Urothelium cell line (cell line): ENCODE results near the gene SPRY1.

ENCODE experiments used
- DNase-seq: peaks from one replicate; pipeline ENCODE4 v3.0.0; 2011; ENCODE audit warnings: low spot score, mixed read lengths
- FAIRE-seq: peaks from 2 replicates; lab custom pipeline; 2011; peaks lifted over from hg19 to GRCh38; lab: Jason Lieb, UNC

Gene SPRY1

DNA sequence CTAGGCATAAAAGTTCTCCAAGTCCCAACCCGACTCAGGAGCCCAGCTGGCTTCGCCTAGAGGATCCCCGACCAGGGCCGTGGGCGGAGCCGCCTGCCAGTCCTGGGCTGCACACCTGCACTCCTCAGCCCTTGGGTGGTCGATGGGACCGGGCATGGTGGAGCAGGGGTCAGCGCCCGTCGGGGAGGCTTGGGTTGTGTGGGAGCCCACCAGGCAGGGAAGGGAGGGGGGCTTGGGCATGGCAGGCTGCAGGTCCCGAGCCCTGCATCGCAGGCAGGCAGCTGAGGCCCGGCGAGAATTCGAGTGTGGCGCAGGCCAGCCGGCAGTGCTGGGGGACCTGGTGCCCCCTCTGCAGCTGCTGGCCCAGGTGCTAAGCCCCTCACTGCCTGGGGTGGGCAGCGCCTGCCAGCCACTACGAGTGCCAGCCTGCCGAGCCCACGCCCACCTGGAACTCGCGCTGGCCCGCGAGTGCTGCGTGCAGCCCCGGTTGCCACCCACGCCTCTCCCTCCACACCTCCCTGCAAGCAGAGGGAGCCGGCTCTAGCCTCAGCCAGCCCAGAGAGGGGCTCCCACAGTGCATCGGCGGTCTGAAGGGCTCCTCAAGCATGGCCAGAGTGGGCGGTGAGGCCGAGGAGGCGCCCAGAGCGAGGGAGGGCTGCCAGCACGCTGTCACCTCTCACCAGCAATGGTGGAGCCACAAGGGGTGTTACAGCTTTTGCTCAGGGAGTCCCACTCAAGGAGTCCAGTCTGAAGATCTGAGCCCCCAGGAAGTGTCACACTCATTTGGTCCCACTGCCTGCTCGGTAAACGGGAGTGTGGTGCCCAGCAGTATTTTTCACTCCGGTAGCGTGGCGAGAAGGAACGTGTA lies 38.9 kb downstream of the SPRY1 start:
- FAIRE-seq (no peak), DNase-seq (no peak)

DNA sequence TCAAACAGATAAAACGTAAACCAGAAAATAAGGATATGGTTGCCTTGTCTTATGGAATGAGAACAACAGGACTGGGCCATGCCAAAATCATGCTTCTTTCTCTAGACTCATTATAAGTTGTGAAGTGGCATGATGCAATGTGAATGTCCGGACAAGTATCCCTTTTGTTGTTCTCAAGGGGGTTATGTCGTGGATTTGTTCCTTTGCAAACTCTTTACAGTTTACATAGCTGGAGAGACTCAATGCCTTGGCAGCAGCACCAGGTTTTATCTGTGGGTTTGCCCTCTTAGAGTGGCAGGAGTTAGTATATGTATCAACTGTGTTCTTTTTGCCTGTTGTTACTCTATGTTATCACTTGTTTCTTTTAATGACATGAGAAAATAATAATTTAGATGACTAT lies 41.4 kb downstream of the SPRY1 start:
- FAIRE-seq (no peak), DNase-seq (no peak)

DNA sequence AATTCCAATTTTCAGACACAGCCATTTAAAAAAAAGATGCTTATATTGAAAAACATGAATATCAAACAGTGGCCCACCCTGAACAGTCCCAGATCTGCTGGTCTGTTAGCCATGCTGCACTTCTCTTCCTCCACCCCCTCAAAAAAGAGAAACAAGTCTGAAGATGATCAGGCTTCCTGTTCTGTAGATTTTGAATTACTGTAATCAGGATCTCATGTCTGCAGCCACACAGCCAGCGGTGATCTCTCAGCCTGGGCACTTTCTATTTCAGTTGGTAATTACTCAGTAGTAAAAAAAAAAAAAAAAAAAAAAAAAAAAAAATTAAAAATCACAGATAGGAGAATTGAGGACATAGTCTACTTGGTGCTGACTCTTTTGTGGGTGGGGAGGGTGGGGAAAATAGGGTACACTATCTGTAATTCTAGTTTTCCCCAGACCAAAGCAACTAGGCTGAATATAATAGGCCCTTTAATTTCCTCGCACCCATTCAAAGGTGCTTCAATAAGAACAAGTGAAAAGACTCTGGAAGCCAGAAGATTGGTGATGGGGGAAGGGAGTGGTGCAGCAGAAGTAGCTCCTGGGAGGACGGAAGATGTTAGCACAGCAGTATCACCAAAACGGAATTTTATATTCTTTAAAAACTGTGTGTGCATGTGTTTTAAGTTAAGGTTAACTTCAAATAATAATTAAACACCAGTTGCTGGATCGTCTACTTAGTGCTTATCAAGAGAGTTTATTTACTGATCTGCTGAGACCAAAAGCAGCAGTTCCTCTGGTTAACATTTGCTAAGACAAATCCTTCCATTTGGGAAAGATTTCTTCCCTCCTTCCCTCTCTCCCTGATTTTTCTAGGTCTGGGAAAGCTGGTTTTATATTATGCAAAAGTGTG lies 47.0 kb downstream of the SPRY1 start:
- DNase-seq (no peak), FAIRE-seq (no peak)

- peak; percentile 55 for DNase-seq
- FAIRE-seq: no peak
Observed at GRCh38 chr4:123444290-123444731, 47.7 kb downstream of the SPRY1 start.

- FAIRE-seq (no peak), DNase-seq (no peak)
Observed at GRCh38 chr4:123446865-123447474, 50.4 kb downstream of the SPRY1 start.

DNA sequence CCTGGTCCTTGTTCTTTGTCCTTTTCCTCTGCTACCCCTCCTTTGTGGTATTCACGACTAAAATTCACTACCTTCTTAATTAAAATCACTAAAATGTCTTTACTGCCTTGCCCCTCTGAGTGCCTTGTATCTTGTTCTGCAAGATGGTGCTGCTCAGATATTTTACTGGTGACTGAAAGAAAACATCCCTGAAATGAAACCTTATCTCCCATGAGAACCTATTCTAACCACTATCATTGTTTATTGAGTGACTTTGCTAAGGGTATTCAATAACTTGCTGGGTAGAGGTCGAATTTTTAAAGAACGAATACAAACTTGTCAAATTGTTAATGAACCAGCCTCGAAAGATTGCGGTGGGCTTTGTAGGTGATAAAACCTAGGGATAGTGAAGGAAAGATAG lies 52.8 kb downstream of the SPRY1 start:
- no peak for FAIRE-seq
- no peak for DNase-seq

DNA sequence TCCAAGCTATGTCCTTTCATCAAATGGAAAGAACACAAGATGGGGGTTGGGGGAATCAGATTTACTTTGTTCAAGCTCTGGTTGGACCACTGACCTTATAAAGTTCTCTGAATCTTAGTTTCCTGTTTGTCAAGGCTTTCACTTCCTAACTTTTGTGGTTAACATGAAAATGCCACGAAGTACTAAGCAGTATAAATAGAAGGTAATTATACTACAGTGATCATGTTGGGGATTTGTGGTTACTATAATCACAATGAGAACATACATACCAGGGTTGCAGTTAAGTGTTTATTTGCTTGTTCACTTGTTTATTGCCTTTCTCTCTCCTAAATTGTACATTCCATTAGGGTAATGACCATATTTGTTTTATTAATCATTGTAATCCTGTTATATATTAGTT lies 53.2 kb downstream of the SPRY1 start:
- FAIRE-seq (no peak), DNase-seq (no peak)

GRCh38 chr4:123450393-123450792 lies 53.8 kb downstream of the SPRY1 start:
- DNase-seq (no peak), FAIRE-seq (no peak)

- DNase-seq (peak; percentile 21), FAIRE-seq (no peak)
Observed at GRCh38 chr4:123452616-123453015, 56.0 kb downstream of the SPRY1 start.

DNA sequence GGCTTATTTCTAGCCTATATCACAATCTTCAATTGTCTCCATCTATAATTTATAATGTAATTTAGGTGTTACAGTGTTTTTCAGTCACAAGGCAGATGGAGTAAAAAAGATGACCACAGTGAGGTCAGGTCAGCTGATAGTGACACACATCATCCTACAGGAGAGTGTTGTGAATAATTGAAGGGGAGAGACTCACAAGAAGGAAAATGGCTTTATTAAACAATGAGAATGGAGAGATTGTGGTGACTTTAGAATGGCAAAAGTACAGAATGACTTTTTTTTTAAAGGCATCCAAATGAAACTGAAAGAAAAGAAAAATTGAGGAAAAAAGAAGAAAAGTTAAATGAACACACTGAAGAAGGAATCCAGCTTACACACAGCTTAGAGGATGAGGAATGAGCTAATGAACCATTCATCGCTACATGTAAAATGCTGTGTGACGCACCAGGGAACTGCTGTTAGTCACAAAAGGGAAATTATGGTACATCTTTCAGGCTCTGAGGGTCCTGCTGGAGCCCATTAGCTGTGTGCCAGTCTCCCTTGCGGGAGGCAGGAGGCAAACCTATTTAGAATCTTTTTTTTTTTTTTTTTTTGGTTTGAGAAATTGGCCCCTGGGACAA lies 56.6 kb downstream of the SPRY1 start:
- DNase-seq: no peak
- no peak for FAIRE-seq
